HG02588 (cell line): Measurements from ENCODE around the gene MAGI1.

Experiments used
- ATAC-seq: cut with Tn5 transposase; IDR thresholded peaks from one replicate; pipeline ENCODE4 v1.9.1; 2021; ENCODE audit warnings: mild to moderate bottlenecking, moderate library complexity; ENCODE audit not compliant: unreplicated experiment

MAGI1 gene

GRCh38 chr3:65685621-65686235 lies 353.0 kb downstream of the MAGI1 start:
- ATAC-seq: no peak

- ATAC-seq: no peak
These were observed 360.2 kb downstream of the MAGI1 start for GRCh38 chr3:65678516-65678915.

GRCh38 chr3:65677486-65678010 lies 361.2 kb downstream of the MAGI1 start:
- ATAC-seq: no peak

- no peak for ATAC-seq
These were observed 362.1 kb downstream of the MAGI1 start for GRCh38 chr3:65676580-65676979.

- no peak for ATAC-seq
These were observed 363.7 kb downstream of the MAGI1 start for GRCh38 chr3:65675011-65675410.

GRCh38 chr3:65674226-65674625 lies 364.5 kb downstream of the MAGI1 start:
- no peak for ATAC-seq

GRCh38 chr3:65672871-65673815 lies 365.6 kb downstream of the MAGI1 start:
- ATAC-seq: no peak

GRCh38 chr3:65672061-65672460 lies 366.7 kb downstream of the MAGI1 start:
- no peak for ATAC-seq

GRCh38 chr3:65671004-65671403 lies 367.7 kb downstream of the MAGI1 start:
- no peak for ATAC-seq

- ATAC-seq: no peak
These were observed 369.4 kb downstream of the MAGI1 start for GRCh38 chr3:65669163-65669875.

- ATAC-seq: no peak
These were observed 370.8 kb downstream of the MAGI1 start for GRCh38 chr3:65667963-65668362.

GRCh38 chr3:65666448-65667091 lies 372.1 kb downstream of the MAGI1 start:
- ATAC-seq: no peak

- ATAC-seq: no peak
These were observed 372.8 kb downstream of the MAGI1 start for GRCh38 chr3:65665915-65666314.

- ATAC-seq: no peak
These were observed 373.8 kb downstream of the MAGI1 start for GRCh38 chr3:65664931-65665330.

GRCh38 chr3:65664446-65664845 lies 374.3 kb downstream of the MAGI1 start:
- no peak for ATAC-seq

- ATAC-seq: no peak
These were observed 376.6 kb downstream of the MAGI1 start for GRCh38 chr3:65662095-65662494.

GRCh38 chr3:65660000-65660598 lies 378.6 kb downstream of the MAGI1 start:
- ATAC-seq: no peak

GRCh38 chr3:65659396-65659795 lies 379.3 kb downstream of the MAGI1 start:
- no peak for ATAC-seq

- no peak for ATAC-seq
These were observed 380.3 kb downstream of the MAGI1 start for GRCh38 chr3:65658401-65658800.

GRCh38 chr3:65655061-65655460 lies 383.7 kb downstream of the MAGI1 start:
- ATAC-seq: no peak
